GM18951 (cell line): ENCODE data around the gene MRPL28.

ENCODE experiments used
- POLR2A ChIP-seq: IDR thresholded peaks from 4 replicates; pipeline ENCODE4 v1.6.1; 2011; ENCODE audit warnings: mild to moderate bottlenecking; ENCODE audit not compliant: insufficient read length, insufficient read depth; ENCODE audit errors: extremely low read depth
- in situ Hi-C: fragments of 300-500 bp; cut with MboI; formaldehyde crosslinking; loops from one replicate; pipeline ENCODE4 v1.12.0; 2022; ENCODE audit warnings: low sequenced_read_pairs, mixed read lengths, inconsistent platforms; ENCODE audit not compliant: unreplicated experiment

Gene MRPL28

GRCh38 chr16:324201-324450 lies 46.2 kb downstream of the MRPL28 start:
- TF ChIP-seq POLR2A = no peak
- in situ Hi-C loops = no loop called here

- TF ChIP-seq POLR2A = no peak
- in situ Hi-C loops = no loop called here
Observed at GRCh38 chr16:322476-323143, 47.7 kb downstream of the MRPL28 start.

GRCh38 chr16:321532-321931 lies 48.8 kb downstream of the MRPL28 start:
- TF ChIP-seq POLR2A = no peak
- in situ Hi-C loops = no loop called here

- no peak for TF ChIP-seq POLR2A
- in situ Hi-C loops = no loop called here
Observed at GRCh38 chr16:320206-320605, 50.1 kb downstream of the MRPL28 start.

- in situ Hi-C loops = no loop called here
- no peak for TF ChIP-seq POLR2A
Observed at GRCh38 chr16:318628-319027, 51.7 kb downstream of the MRPL28 start.

GRCh38 chr16:317583-317982 lies 52.8 kb downstream of the MRPL28 start:
- TF ChIP-seq POLR2A = no peak
- in situ Hi-C loops = no loop called here
